SKM-1 treated with dmso at 0.1 percent for 144 hours (cell line): ENCODE data around the gene TMTC2.

Experiments used
- DNase-seq: peaks from one replicate; lab custom pipeline; 2025; ENCODE audit not compliant: unreplicated experiment; lab: John Stamatoyannopoulos, UW

The TMTC2 gene

DNA sequence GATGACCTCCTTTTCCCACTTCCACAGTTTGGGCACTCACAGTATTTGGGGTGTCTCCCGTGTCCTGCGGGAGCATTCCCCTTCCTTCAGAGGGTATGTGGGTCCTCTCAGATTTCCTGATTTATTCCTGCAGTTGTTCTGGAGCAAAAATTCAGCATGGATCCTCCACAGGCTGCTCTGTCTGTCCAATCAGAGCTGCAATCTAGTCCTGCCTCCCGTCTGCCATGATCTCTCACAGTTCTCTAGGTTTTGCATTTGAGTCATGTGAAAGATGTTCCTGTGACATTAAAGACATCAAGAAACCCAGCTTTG is 435.9 kb downstream of the TMTC2 start:
- no peak for DNase-seq

DNA sequence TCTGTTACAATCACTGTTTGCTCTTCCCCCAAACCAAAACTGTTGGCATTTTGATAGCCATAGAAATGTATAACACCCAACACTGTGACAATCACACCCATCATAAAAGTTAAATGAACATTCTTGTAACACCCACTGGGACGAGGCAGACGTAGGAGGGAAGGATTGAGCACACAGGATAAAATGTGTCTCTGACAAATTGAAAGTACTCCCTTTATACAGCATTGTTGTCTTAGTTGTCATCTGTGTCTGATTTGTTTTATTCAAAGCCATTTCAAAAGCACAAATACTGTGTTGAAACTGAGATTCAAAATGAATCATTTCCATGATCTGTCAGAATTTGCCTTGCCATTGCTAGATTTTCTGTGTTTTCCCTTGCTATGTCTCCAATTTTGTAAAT is 436.3 kb downstream of the TMTC2 start:
- no peak for DNase-seq

DNA sequence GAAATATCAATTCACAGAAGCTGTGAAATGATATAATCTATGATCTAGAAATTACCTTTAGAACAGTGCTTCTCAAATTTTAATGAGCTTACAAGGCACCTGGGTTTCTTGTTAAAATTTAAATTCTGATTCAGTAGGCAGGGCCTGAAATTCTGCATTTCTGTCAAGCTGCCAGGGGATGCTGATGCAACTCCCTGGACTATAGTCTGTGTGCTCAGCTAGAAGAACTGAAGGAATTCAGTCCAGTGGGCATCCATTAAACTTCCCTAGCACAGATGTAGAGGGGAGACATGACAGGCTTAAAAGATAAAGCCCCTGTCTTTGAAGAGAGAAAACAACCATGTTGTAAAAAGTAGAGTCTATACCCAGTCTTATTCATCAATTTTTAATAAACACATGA is 441.8 kb downstream of the TMTC2 start:
- DNase-seq: no peak

DNA sequence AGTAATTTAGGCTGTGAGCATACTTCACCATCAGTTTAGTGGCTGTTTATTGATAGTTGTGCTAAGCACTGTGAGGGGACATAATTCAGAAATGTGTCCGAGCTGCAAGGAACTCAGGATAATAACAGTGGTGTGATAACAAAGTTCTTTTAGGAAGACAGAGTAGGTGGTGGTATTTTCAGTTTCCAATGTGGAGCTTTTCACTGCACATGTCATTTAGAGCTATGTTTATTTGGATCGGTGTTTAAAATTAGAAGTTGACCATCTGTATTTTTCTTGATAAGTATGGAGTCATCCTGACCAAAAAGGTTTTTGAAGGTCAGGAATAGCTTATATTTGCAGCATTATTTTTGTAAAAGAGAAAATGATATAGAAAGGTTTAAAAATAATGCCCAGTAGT is 443.5 kb downstream of the TMTC2 start:
- DNase-seq: no peak

DNA sequence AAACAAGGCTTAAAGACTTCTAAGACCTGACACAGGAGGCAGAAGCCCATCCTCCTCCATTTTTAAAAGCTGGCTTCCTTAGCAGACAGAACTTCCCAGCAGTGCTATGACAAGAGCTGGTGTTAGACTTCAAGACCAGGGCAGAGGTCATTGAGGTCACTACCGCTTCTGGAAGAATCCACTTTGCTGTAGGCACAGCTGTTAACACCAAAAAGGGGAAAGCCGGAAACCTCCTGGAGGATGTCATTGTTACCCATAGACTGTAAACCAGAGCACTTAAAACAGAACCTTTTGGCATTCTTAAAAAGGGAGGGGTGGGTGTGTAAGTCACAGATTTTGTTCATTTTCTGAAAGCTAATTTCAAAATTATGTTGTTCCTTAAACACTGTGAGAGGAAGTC is 445.7 kb downstream of the TMTC2 start:
- DNase-seq: no peak

DNA sequence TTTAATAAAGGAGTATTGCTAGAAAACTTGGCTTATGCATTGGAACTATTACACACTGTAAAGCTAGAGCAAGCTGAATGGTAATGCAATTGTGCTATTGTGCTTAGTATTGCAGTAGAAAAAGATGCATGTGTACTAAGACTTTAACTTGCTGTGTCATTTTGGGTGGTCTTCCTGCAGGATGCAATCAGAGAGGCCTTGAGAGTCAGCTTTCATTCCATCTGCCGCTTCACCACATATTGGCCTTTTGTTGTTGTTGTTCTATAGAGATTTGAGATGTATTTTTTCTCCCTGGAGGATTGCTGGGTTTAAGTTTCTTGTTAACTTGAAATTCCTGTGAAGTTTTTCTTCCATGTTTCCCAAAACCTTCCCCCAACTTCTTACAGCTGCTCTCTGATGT is 449.7 kb downstream of the TMTC2 start:
- DNase-seq: no peak

DNA sequence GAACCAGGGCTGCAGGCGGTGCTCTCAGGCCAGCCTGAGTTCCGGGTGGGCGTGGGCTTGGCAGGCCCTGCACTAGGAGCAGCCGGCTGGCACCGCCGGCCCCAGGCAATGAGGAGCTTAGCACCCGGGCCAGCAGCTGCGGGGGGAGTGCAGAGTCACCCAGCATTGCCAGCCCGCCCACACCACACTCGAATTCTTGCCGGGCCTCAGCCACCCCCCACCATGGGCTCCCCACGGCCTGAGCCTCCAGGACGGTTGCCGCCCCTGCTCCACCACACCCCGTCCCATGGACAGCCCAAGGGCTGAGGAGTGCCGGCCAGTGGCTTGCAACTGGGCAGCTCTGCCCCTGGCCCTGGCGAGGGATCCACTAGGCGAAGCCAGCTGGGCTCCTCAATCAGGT is 453.4 kb downstream of the TMTC2 start:
- no peak for DNase-seq

DNA sequence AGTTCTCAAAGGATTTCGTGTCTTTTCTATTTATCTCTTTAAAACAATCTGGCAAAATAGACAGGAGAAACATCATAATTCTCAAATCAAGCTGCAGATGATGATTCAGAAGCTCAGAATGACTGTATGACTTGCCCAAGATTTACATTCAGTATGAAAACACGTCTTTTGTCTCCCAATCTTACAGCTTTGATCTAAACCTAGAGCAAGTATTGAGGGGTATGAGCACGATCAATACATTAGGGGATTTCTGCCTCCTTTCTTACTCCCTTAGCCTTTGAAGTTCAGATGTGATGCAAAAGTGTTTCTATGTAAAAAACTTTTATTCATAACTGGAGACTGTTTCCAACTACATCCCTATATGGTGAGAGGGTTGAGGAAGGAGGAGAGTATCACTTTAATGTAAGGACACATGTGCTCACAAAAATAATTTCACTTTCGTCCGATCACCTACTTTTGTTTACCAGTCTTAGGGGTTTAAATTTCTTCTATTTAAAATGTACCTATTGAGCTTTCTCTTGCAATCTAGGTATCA is 454.8 kb downstream of the TMTC2 start:
- no peak for DNase-seq

DNA sequence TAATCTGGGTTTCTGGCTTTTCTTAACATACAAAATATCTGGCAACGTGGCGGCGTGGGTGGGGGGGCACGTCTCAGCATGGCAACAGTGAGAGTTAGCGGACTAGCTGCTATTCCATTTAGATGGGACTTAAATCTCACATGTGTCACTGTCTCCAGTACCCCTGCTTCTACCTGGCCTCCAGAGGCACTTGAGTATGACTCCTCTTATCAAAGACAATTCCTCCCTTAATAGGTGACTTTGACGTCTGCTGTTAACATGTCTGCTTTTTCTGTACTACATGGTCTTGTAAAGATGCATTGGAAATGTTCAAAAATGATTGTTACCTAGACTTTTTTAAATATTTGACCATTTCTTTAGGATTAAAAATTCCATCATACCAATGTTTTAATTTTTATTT is 456.2 kb downstream of the TMTC2 start:
- DNase-seq: no peak

DNA sequence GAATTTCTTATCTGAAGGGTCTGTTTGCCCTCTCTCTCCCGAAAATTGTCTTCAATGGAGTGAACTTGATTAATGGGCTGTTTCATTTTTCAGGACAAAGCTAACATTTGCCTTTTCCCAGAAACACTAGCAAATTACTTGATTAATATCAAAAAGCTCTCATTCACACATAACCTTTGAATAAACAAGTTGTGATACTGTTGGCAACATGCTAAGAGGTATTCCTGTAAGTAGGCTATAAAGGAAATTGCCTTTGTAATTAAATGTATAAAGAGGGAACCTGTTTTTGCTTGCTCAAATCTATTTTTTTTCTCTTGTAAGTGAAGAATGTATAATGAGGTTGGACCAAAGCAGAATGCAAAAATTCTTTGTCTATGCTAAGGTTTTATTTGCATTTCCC is 457.2 kb downstream of the TMTC2 start:
- no peak for DNase-seq

DNA sequence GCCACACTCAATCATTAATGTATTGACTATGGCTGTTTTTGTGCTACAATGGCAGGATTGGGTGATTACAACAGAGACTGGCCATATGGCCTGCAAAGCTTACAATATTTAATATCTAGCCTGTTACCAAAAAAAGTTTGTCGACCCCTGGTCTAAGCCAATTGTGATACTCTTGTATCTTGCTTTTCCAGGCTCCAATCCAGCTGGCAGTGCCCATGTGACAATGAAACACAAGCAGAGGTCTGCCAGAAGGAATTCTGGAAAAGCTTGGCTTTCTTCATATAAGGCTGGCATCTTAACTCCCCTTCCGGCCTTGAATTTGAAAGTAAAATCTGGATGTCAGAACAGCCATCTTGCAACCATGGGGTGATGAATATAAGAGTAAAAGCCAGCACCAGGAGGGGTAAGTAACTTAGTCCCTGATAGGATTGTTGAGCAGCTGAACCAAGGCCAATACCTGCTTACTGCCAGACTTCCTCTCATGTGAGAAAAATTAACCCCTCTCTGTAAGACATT is 458.7 kb downstream of the TMTC2 start:
- no peak for DNase-seq

DNA sequence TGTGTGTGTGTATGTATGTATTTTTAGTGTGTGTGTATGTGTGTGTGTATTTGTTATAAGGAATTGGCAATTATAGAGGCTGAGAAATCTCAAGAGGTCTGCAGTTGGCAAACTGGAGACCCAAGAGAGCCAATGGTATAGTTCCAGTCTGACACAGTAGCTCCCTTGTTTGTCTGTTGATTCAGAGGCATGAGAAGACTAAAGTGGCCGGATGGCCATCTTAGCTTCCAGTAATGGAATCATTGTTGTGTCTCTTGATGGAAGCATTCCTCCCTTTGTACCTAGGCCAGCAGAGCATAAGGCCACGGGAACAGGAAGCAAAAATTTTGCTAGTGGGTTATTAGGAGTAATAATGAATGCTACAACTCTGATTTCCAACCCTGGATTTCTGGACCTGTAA is 460.6 kb downstream of the TMTC2 start:
- no peak for DNase-seq

DNA sequence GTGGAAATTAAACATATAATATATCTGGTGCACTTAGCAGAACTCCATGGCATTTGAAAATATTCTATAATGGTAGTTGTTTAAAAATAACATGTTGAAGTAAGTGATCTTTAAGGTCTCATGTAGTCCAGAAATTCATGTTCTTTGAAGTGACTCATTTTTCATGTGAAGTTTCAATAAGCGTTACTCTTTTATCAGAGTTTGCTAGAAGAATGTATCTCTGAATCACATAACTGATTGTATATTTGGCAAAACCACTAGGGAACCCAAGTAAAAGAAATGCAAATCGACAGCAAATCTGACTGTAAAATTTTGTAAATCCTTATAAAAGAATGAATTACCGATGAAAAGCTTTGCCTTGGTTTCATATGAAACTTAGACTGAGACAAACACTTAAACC is 463.3 kb downstream of the TMTC2 start:
- no peak for DNase-seq

DNA sequence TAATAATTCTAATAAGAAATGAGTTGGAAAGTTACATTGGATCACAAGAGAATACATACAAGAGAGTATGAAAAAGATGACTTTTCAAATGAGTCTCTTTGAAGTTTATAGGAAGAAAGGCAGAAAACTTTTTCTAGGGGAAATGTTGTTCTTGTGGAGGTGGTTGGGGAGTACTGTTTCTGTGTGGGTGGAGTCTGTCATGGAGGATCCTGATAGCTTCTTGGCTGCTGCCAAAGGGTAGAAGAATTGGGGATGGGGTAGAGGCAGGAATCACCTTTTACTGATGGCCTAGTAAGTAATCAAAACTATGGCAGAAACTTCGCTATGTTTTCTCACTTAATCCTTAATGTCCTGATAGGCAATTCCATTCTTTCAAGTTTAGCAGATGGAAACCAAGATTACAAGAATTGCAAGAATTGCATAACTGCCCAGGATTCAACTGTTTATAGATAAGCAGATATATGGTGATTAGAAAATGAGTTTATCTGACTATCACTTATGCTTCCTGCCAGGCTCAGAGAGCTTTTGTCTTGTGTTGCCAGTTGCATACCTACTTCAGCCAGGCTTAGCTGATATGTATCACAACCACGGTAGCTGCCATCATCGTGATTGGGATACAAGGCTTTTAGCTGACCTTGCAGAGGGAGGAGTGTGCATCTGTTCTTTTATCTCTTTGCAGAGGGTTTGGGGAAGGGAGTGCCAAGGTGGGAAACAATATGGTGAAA is 463.9 kb downstream of the TMTC2 start:
- no peak for DNase-seq

DNA sequence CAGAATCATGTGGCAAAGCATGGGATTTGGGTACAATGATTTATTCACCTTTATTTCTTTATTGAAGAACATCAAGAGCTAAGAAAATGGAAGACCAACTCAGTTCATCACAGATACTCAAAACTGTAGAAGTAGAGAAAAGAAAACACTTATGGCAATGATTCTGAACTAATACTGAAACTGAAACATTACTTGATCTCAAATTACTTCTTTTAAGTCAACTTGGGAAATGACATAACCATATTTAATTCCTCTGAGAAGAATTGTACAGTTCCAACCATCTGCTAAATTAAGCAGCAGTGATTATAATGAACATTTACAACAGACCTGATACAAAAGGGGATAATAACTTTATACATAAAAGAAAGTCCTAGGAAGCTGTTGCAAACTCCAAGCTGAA is 466.5 kb downstream of the TMTC2 start:
- no peak for DNase-seq

DNA sequence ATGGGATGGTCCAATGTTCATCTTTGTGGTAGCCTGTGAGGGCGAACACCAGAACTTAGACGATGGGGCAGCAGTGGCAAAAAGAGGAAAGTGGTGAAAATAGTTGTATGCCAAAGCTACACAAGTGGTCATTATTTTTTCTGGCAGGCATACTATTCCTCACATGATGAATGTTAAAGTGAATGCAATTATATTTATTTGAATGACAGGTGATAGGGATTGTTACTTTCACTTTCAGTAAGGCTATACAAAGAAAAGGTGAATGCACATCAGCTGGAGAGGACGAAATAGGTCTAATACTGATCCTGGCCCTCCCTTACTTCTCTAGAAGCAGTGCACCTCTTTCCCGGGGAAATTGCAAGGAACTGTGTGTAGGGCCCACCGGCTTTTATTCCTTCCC is 470.1 kb downstream of the TMTC2 start:
- DNase-seq: no peak

DNA sequence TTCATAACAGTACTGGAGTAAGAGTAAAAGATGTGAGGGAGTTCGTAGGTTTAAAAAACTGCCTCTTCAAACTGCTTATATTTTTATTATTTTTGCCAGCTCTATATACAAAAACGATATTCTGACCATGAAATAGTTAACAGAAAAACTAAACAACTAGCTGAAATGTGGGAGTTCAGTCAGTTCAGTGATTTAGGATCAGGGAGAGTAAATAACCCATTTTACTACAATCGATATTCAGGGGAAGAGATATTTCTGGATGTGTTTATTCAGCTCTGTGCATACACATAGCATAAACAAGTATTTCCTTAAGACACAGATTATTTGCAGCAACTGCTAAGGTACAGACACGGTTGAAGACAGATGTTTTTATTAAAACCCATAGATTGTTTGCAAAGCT is 470.9 kb downstream of the TMTC2 start:
- DNase-seq: no peak

DNA sequence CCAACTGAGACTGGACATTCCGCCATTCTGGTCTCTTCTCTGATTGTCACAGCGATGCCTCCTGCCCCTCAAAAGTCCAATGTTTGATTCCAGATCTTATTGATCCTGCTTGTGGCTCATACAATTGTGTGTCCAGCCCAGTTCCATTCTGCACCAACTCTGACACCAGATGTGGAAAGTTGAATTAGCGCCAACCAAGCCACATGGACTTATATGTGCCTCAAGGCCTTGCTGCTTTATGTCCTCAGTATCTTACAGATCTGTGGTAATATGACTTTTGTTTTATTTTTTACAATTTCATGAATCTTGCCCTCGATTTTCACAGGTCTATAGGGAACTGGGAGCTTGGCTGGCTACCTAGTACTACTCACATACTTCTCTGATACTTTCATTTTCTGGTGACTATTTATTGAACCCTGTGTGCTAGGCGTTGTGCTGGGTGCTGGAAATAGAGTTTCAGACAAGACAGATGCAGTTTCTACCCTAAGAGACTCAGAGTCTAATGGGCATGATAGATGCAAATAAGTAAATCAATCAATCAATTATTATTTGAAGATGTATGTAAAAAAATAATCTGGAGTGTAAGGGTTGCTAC is 472.0 kb downstream of the TMTC2 start:
- no peak for DNase-seq

DNA sequence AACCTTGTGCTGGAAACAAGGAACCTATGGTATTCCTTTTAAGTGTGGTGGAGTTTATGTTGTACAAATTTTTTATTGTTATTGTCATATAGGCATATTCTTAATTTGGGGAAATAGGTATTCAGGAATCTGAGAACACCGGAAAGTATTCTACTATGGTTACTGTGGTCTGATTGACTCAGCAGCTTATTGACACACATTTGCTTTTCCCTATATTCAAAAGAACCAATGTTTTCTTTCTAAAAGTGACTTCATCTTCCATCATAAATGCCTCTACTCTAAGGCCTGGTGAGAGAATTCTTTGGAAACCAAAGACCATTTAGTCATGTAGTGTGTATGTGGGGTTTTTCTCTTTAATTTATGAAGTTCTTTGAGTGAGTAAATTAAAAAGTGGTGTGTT is 474.8 kb downstream of the TMTC2 start:
- DNase-seq: no peak

DNA sequence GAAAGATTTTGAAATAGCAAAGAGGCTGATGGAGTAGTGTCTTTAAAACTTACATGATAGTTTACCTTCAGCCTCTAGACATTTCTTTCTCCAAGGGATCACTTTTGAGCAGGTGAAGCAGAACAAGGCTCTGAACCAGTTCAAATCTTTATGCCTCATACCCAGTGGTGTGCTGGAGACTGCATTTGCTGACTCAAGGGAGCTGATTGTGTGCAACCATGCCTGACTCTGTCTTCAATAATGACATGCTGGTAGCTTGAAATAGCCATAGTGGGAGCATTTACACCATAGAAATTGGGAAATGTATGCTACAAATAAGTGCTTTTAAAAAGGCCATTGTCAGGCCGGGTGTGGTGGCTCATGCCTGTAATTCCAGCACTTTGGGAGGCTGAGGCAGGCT is 482.0 kb downstream of the TMTC2 start:
- DNase-seq: no peak

DNA sequence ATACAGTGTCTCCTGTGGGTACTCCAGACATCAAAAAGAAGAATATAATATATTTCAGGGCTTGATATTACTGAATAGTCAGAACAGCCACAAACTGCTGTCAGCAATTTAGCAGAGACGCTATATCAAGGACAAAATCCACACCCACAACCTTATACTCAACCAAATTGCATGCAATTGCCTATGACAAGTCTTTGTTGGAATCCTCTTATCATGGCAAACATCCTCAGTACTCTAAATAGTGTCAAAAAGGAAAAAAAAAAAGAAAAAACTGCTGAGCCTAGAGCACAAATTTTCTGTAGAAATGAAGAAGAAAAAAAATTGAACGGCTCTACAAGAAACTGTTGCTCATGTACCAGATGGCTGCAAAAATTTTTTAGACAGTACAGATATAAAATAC is 485.7 kb downstream of the TMTC2 start:
- DNase-seq: no peak

DNA sequence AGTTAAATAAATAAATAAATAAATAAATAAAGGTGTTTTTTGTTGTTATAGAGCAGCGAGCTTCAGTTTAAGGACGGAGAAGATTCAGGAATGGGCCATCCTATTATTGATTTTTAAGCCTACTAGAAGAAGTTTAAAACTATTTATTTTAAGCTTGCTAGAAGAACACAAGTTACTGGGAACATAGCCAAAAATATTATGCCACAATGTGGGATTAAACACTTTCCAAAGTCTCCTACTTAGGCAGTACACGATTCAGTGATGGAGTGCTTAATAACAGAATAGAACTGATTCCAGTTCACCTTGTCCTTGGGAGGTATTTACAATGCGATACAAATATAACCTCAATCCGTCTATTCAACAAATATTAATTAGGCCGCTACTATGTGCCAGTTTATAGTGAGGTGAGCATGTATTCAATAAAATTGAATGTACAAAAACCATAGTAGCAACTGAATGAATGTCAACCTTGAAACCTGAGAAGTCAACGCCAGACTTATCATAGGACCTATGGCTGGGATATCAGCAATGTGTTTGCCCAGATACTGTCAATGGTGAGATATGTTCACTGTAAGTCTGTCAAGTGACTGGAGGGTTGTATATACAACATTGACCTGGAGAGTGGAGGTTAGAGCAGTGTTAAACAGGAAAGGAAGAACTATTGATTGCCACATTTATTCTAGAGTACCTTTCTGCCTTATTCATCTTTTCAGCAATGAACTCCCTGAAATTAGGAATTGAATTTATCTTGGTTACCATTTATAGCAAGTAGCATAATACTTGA is 486.4 kb downstream of the TMTC2 start:
- no peak for DNase-seq
